Left forelimb (tissue), 1 donor: ENCODE measurements around the gene CYTH4.

Source experiments
- DNase-seq: peaks from one replicate; pipeline ENCODE4 v3.0.0-alpha.2; 2018; ENCODE audit warnings: low spot score

CYTH4 gene

GRCh38 chr22:37349043-37349814 lies 66.9 kb downstream of the CYTH4 start:
- no peak for DNase-seq

DNA sequence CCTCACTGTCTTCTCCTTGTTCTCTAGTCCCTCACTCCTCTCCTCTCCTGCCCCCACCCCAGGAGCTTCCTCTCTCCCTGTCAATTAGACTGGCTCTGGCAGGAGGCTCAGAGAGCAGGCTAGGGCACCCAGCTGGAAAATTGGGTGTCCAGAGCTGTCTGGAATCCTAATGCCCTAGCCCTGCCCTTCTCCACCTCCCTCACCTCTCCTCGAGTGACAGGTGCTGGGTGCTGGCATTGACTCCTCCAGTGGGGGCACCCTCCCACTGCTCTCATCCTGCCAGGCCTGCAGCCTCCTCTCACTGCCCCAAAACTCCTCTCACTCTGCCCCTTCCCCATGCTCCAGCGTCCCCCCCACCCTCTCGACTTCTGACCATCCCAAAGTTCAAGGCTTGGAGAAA lies 68.9 kb downstream of the CYTH4 start:
- DNase-seq, result no peak

GRCh38 chr22:37352481-37352880 lies 70.2 kb downstream of the CYTH4 start:
- no peak for DNase-seq

GRCh38 chr22:37353839-37354238 lies 71.5 kb downstream of the CYTH4 start:
- no peak for DNase-seq

- DNase-seq, result no peak
Measured at GRCh38 chr22:37354261-37354660, 72.0 kb downstream of the CYTH4 start.

DNA sequence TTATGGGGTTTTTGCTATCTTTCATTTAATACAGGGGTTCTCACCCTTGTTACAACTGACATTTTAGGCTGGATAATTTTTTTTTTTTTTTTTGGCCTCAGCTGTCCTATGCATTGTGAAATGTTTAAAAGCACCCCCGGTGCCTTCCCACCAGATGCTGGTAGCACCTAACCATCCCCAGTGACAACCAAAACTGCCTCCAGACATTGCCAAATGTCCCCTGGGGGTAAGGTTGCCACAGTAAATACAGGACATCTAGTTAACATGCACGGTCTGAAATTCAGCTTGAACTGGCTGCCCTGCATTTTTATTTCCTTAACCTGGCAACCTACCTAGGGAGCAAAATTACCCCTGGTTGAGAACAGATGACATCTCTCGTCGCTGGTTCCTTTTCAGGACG lies 72.4 kb downstream of the CYTH4 start:
- no peak for DNase-seq

DNA sequence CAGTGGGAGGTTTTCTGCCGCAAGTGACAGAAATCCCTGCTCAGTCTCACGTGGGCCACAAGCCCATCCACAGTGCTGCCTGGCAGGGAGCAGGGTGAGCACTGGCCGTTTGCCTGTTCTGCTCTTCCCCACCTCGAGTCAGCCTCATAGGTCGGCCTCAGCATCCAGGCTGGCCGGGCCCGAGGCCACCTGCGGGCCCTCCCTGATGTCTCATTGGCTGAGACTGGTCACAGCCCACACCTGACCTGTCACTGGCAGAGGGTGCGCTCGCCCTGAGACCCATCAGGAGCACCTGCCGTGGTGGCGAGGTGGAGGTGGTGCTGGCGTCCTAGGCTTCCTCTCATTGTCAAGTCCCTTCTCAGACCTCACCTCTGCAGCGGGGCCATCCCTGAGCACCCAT lies 72.9 kb downstream of the CYTH4 start:
- DNase-seq, result no peak

- no peak for DNase-seq
Measured at GRCh38 chr22:37356922-37357321, 74.6 kb downstream of the CYTH4 start.

DNA sequence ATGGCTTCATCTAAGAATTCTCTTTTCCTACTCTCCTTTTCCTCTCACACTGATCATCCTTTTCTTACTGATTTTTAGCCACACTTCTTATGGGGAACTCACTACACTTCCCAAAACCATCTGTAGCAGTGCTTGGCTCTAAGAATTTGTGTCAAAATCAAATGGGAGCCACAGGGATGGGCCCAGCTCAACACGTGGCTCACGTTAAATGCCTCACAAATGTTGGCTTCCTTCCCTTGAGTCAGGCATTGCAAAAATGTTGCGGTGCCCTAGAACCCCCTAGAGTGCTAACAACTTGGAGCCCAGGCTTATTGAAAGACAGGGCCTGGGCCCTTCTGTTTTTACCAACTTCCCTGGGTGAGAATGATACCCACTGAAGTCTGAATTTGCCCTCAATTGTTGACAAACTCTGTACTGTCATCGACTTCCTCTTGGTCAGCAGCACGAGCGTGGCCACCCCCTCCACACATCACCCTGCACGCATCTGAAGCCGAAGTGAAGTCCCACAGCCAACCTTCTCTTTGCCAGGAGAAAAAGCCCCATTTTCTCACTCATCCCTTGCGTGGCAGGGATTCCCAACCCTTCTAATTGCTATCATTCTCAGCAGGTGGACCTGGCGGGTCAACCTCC lies 75.3 kb downstream of the CYTH4 start:
- no peak for DNase-seq

- no peak for DNase-seq
Measured at GRCh38 chr22:37358386-37358785, 76.1 kb downstream of the CYTH4 start.

DNA sequence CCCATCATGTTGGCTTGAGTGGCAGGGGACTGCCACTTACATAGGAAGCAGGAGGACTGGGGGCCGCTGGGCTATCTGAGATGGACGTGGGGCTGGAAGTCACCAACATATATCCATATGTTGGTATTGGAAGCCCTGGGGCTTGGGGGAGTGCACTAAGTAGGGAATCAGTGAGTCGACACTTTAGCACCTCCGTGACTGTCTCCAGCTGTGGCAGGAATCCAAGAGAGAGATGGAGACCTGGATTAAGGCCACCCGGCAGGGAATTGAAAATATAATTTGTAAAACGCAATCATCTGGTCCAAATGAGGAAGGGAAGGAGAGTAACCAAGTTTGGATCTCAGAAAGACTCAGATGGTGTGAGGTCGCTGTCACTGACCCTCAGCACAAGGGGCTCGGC lies 76.6 kb downstream of the CYTH4 start:
- DNase-seq, result no peak

DNA sequence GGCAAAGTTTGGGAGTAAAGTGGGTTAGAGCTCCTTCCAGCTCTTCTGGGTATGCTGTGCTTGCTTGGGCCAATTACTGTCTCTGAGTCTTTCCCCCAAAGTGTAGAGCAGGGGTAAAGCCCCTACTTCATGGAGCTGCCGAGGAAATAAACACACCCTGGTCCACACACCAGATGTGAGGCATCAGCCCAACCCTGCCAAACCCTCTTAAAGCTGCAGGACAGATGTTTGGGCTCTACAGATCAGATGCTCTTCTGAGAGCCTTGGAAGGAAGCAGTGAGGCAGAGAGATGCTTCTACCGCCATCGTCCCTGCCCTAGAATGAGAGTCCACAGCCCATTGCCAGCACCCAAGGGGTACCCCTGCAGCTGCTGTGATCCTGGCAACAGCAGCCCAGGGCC lies 80.3 kb downstream of the CYTH4 start:
- DNase-seq, result no peak

- DNase-seq, result no peak
Measured at GRCh38 chr22:37363261-37363992, 81.1 kb downstream of the CYTH4 start.
